HFF-Myc (cell line): ENCODE results near the gene CUL4A.

Experiments
- DNase-seq: peaks from one replicate; pipeline ENCODE4 v3.0.0-alpha.2; 2011; ENCODE audit warnings: low read depth; ENCODE audit errors: extremely low read depth
- H3K4me3 ChIP-seq: replicated peaks from 2 replicates; pipeline ENCODE4 v1.5.1; 2011; ENCODE audit warnings: low read depth, mild to moderate bottlenecking, control low read depth, low read length
- CTCF ChIP-seq: IDR thresholded peaks from 2 replicates; pipeline ENCODE4 v1.5.1; 2012; ENCODE audit warnings: mild to moderate bottlenecking, low read depth, low read length, control low read depth; ENCODE audit errors: missing control alignments

Gene CUL4A

GRCh38 chr13:113296823-113297369 is 87.5 kb downstream of the CUL4A start, which contains the start of gene LAMP1:
Gene LAMP1, plus strand, starts transcription at chr13:113297239. Its CDS starts 196 bp downstream, at chr13:113297435.
- TF ChIP-seq CTCF, result no peak
- peak within 1 kb of the TSS; percentile 98 for H3K4me3 ChIP-seq
- DNase-seq, result peak; percentile 72

GRCh38 chr13:113297370-113298042 is 88.1 kb downstream of the CUL4A start:
- no peak for DNase-seq
- peak overlapping the region; percentile 98 for H3K4me3 ChIP-seq
- TF ChIP-seq CTCF, result no peak

GRCh38 chr13:113298043-113298945 is 88.9 kb downstream of the CUL4A start:
- no peak for TF ChIP-seq CTCF
- no peak for DNase-seq

GRCh38 chr13:113299951-113300350 is 90.5 kb downstream of the CUL4A start:
- DNase-seq, result no peak
- H3K4me3 ChIP-seq, result no peak overlapping the region
- no peak for TF ChIP-seq CTCF

More at GRCh38 chr13:113298043-113298945, 88.9 kb downstream of the CUL4A start:
- H3K4me3 ChIP-seq, result peak overlapping the region; percentile 98

- no peak overlapping the region for H3K4me3 ChIP-seq
- no peak for TF ChIP-seq CTCF
- no peak for DNase-seq
Observed at GRCh38 chr13:113302986-113303385, 93.6 kb downstream of the CUL4A start.

- no peak for TF ChIP-seq CTCF
- no peak for DNase-seq
- H3K4me3 ChIP-seq, result no peak overlapping the region
Observed at GRCh38 chr13:113304121-113304520, 94.7 kb downstream of the CUL4A start.
